Measurements from ENCODE around the gene AKNA. TPM values are rescaled to one million over a fixed set of nuclear protein-coding genes. Genes with fewer than 3 reads are reported as not detected.

The AKNA gene
- total RNA-seq, 1 donor from 2014 or later = 66.9 TPM

- Histone ChIP-seq H3K4me3 (no peak overlapping the region), H3K27me3 (ENCODE audit: low read depth) (no peaks in the 10 kb centered on the region), H3K27ac (no peak overlapping the region), H3K4me1 (peaks cover 20% of the 10 kb centered on the region), H3K36me3 (no peaks in the 10 kb centered on the region), H3K9me3 (no peaks in the 10 kb centered on the region)
- intact Hi-C loops (cut with DNase I) = loop anchor here (10.0 kb wide), 1 partner anchor 253 kb away; the partner anchor contains the start of gene TEX53
- no peak for ATAC-seq
- no peak for DNase-seq
- no peak for TF ChIP-seq CTCF (IDR thresholded peaks at IDR 0.05)
Observed at GRCh38 chr9:114401344-114401743, 13.6 kb upstream of the AKNA start.

GRCh38 chr9:114400772-114401171 is 13.0 kb upstream of the AKNA start:
- no peaks in the 10 kb centered on the region for H3K27me3 ChIP-seq (ENCODE audit: low read depth)
- no peaks in the 10 kb centered on the region for H3K36me3 ChIP-seq
- TF ChIP-seq CTCF (IDR thresholded peaks at IDR 0.05) = no peak
- DNase-seq (no peak), ATAC-seq (no peak)
- no peak overlapping the region for H3K4me3 ChIP-seq
- intact Hi-C loops (cut with DNase I) = loop anchor here (10.0 kb wide), 1 partner anchor 254 kb away; the partner anchor contains the start of gene TEX53
- no peak overlapping the region for H3K27ac ChIP-seq
- H3K4me1 ChIP-seq = peaks cover 25% of the 10 kb centered on the region
- H3K9me3 ChIP-seq = no peaks in the 10 kb centered on the region

- intact Hi-C loops (cut with DNase I) = loop anchor here (10.0 kb wide), 1 partner anchor 255 kb away; the partner anchor contains the start of gene TEX53
- Histone ChIP-seq H3K4me3 (no peak overlapping the region), H3K9me3 (no peaks in the 10 kb centered on the region), H3K4me1 (peaks cover 25% of the 10 kb centered on the region), H3K27ac (no peak overlapping the region), H3K27me3 (ENCODE audit: low read depth) (no peaks in the 10 kb centered on the region), H3K36me3 (no peaks in the 10 kb centered on the region)
- ATAC-seq = no peak
- no peak for TF ChIP-seq CTCF (IDR thresholded peaks at IDR 0.05)
- no peak for DNase-seq
Observed at GRCh38 chr9:114400219-114400618, 12.4 kb upstream of the AKNA start.

- DNase-seq (no peak), ATAC-seq (no peak)
- TF ChIP-seq CTCF (IDR thresholded peaks at IDR 0.05) = no peak
- no peaks in the 10 kb centered on the region for H3K9me3 ChIP-seq
- H3K27ac ChIP-seq = no peak overlapping the region
- no peaks in the 10 kb centered on the region for H3K27me3 ChIP-seq (ENCODE audit: low read depth)
- no peaks in the 10 kb centered on the region for H3K36me3 ChIP-seq
- no peak overlapping the region for H3K4me3 ChIP-seq
- intact Hi-C loops (cut with DNase I) = no loop called here
- peaks cover 32% of the 10 kb centered on the region for H3K4me1 ChIP-seq
Observed at GRCh38 chr9:114399381-114399780, 11.6 kb upstream of the AKNA start.

- Histone ChIP-seq H3K9me3 (no peaks in the 10 kb centered on the region), H3K4me3 (peak overlapping the region; percentile 85), H3K4me1 (peaks cover 46% of the 10 kb centered on the region), H3K36me3 (no peaks in the 10 kb centered on the region), H3K27ac (peak overlapping the region; percentile 92), H3K27me3 (ENCODE audit: low read depth) (no peaks in the 10 kb centered on the region)
- peak; percentile 99 for DNase-seq
- intact Hi-C loops (cut with DNase I) = no loop called here
- peak; percentile 96 to 97 for ATAC-seq
- TF ChIP-seq CTCF (IDR thresholded peaks at IDR 0.05) = no peak
Observed at GRCh38 chr9:114397848-114398605, 10.2 kb upstream of the AKNA start.
